Stimulated activated CD4-positive, alpha-beta T cell treated with anti-CD3 and anti-CD28 coated beads, Interleukin-2, amount 100 ng/mL, for 48 hours (primary cell): Measurements from ENCODE around the gene ARSG.

Source experiments
- DNase-seq, 2 donors: peaks; one replicate each; pipeline ENCODE4 v3.0.0-alpha.2; 2020

ARSG gene

GRCh38 chr17:68433211-68433610 is 141.9 kb downstream of the ARSG start:
- no peak for DNase-seq

GRCh38 chr17:68433911-68434508 is 142.7 kb downstream of the ARSG start:
- no peak for DNase-seq

- DNase-seq, result no peak
Measured at GRCh38 chr17:68435361-68435760, 144.1 kb downstream of the ARSG start.

- peak; percentile 79 to 83 for DNase-seq
Measured at GRCh38 chr17:68435876-68436842, 144.9 kb downstream of the ARSG start.

GRCh38 chr17:68437979-68438822 is 146.9 kb downstream of the ARSG start:
- DNase-seq, result no peak

- DNase-seq, result no peak
Measured at GRCh38 chr17:68439656-68440290, 148.5 kb downstream of the ARSG start.

- no peak for DNase-seq
Measured at GRCh38 chr17:68440526-68440925, 149.2 kb downstream of the ARSG start.

GRCh38 chr17:68441070-68441770 is 149.9 kb downstream of the ARSG start:
- no peak for DNase-seq

GRCh38 chr17:68443972-68444464 is 152.7 kb downstream of the ARSG start:
- DNase-seq, result no peak

- DNase-seq, result no peak
Measured at GRCh38 chr17:68445671-68446070, 154.4 kb downstream of the ARSG start.

- no peak for DNase-seq
Measured at GRCh38 chr17:68446626-68447041, 155.3 kb downstream of the ARSG start.

GRCh38 chr17:68449021-68449739 is 157.9 kb downstream of the ARSG start:
- DNase-seq, result no peak

GRCh38 chr17:68450391-68450790 is 159.1 kb downstream of the ARSG start:
- DNase-seq, result no peak

GRCh38 chr17:68450801-68451200 is 159.5 kb downstream of the ARSG start:
- DNase-seq, result no peak

GRCh38 chr17:68451670-68452354 is 160.5 kb downstream of the ARSG start:
- DNase-seq, result no peak

- DNase-seq, result no peak
Measured at GRCh38 chr17:68452724-68453290, 161.5 kb downstream of the ARSG start.

- DNase-seq, result no peak
Measured at GRCh38 chr17:68453991-68454665, 162.8 kb downstream of the ARSG start.

- no peak for DNase-seq
Measured at GRCh38 chr17:68455901-68456338, 164.6 kb downstream of the ARSG start.

GRCh38 chr17:68456339-68457167 is 165.3 kb downstream of the ARSG start:
- DNase-seq, result no peak
